Upper lobe of right lung (tissue), 1 donor: ENCODE results near the gene KATNB1. TPM values are rescaled to one million over a fixed set of nuclear protein-coding genes. Genes with fewer than 3 reads are reported as not detected.

ENCODE experiments used
- ATAC-seq: fragments of 200-7000 bp; cut with Tn5 transposase; one replicate; pipeline ENCODE4 v1.9.1; 2020; ENCODE audit warnings: mild to moderate bottlenecking, moderate library complexity
- DNase-seq: peaks from one replicate; pipeline ENCODE4 v3.0.0-alpha.2; 2020
- H3K27ac ChIP-seq: fragments of 200-600 bp; one replicate; pipeline ENCODE4 v1.8.0; 2022
- H3K27me3 ChIP-seq: fragments of 200-600 bp; one replicate; pipeline ENCODE4 v1.8.0; 2022; ENCODE audit warnings: mild to moderate bottlenecking
- H3K36me3 ChIP-seq: fragments of 200-600 bp; one replicate; pipeline ENCODE4 v1.8.0; 2022
- H3K4me1 ChIP-seq: fragments of 200-600 bp; one replicate; pipeline ENCODE4 v1.8.0; 2022
- H3K4me3 ChIP-seq: fragments of 200-600 bp; one replicate; pipeline ENCODE4 v1.8.0; 2022; ENCODE audit warnings: mild to moderate bottlenecking
- H3K9me3 ChIP-seq: fragments of 200-600 bp; one replicate; pipeline ENCODE4 v1.8.0; 2022
- CTCF ChIP-seq: fragments of 200-600 bp; IDR thresholded peaks from one replicate; pipeline ENCODE4 v1.8.0; 2022; ENCODE audit warnings: antibody characterized with exemption
- intact Hi-C: fragments of 100-400 bp; cut with DNase I; formaldehyde crosslinking; loops from one replicate; pipeline ENCODE4 v1.11.0; 2022
- total RNA-seq: library from RNA; stranded (reverse); fragmentation: NEBNext Ultra II Directional; extraction: Animal tissue kit (Norgen Biotek cat#: 25700); gene quantifications from one replicate; pipeline ENCODE4 v1.2.1, GENCODE V29; 2021
- donor health status: DM: no; HTN: yes; CAD: no; lungs with severe emphysema.

KATNB1 gene
- total RNA-seq, 1 donor from 2014 or later = 16.6 TPM

- no peak for DNase-seq
- intact Hi-C loops = no loop called here
- H3K4me3 ChIP-seq = no peak overlapping the region
- TF ChIP-seq CTCF = no peak
- no peak overlapping the region for H3K27ac ChIP-seq
- H3K36me3 ChIP-seq = peaks cover 18% of the 10 kb centered on the region
- H3K4me1 ChIP-seq = no peaks in the 10 kb centered on the region
- H3K27me3 ChIP-seq = no peaks in the 10 kb centered on the region
- no peaks in the 10 kb centered on the region for H3K9me3 ChIP-seq
- ATAC-seq = no peak
These were observed 13.0 kb downstream of the KATNB1 start for GRCh38 chr16:57748596-57748995.

GRCh38 chr16:57749101-57749692 is 13.6 kb downstream of the KATNB1 start:
- Histone ChIP-seq H3K4me1 (no peaks in the 10 kb centered on the region), H3K4me3 (no peak overlapping the region), H3K27ac (no peak overlapping the region), H3K27me3 (no peaks in the 10 kb centered on the region), H3K9me3 (no peaks in the 10 kb centered on the region), H3K36me3 (peaks cover 19% of the 10 kb centered on the region)
- intact Hi-C loops = no loop called here
- DNase-seq (no peak), ATAC-seq (no peak)
- no peak for TF ChIP-seq CTCF

- intact Hi-C loops = no loop called here
- Histone ChIP-seq H3K27ac (no peak overlapping the region), H3K27me3 (no peaks in the 10 kb centered on the region), H3K36me3 (peaks cover 19% of the 10 kb centered on the region), H3K4me3 (no peak overlapping the region), H3K4me1 (no peaks in the 10 kb centered on the region), H3K9me3 (no peaks in the 10 kb centered on the region)
- DNase-seq (no peak), ATAC-seq (no peak)
- TF ChIP-seq CTCF = no peak
These were observed 14.4 kb downstream of the KATNB1 start for GRCh38 chr16:57749856-57750452.

- Histone ChIP-seq H3K27ac (no peak overlapping the region), H3K27me3 (no peaks in the 10 kb centered on the region), H3K9me3 (no peaks in the 10 kb centered on the region), H3K4me1 (no peaks in the 10 kb centered on the region), H3K4me3 (no peak overlapping the region), H3K36me3 (peaks cover 19% of the 10 kb centered on the region)
- no peak for TF ChIP-seq CTCF
- ATAC-seq = no peak
- DNase-seq = no peak
- intact Hi-C loops = no loop called here
These were observed 15.4 kb downstream of the KATNB1 start for GRCh38 chr16:57750796-57751538.

- no peak for DNase-seq
- no peak overlapping the region for H3K4me3 ChIP-seq
These were observed 16.1 kb downstream of the KATNB1 start for GRCh38 chr16:57751539-57752202.

More at GRCh38 chr16:57751539-57752202, 16.1 kb downstream of the KATNB1 start:
- Histone ChIP-seq H3K36me3 (peaks cover 19% of the 10 kb centered on the region), H3K27ac (no peak overlapping the region), H3K4me1 (no peaks in the 10 kb centered on the region), H3K27me3 (no peaks in the 10 kb centered on the region), H3K9me3 (no peaks in the 10 kb centered on the region)
- TF ChIP-seq CTCF = no peak
- ATAC-seq = no peak
- intact Hi-C loops = no loop called here
